ENCODE measurements around the gene TM2D1. TPM values are rescaled to one million over a fixed set of nuclear protein-coding genes. Genes with fewer than 3 reads are reported as not detected.
A peak's percentile ranks its signal among the peaks of the same experiment; 100 is the strongest.

The TM2D1 gene
- total RNA-seq, 6 donors from 2014 or later, result 26.3 to 86.6 (median 49.2) TPM

DNA sequence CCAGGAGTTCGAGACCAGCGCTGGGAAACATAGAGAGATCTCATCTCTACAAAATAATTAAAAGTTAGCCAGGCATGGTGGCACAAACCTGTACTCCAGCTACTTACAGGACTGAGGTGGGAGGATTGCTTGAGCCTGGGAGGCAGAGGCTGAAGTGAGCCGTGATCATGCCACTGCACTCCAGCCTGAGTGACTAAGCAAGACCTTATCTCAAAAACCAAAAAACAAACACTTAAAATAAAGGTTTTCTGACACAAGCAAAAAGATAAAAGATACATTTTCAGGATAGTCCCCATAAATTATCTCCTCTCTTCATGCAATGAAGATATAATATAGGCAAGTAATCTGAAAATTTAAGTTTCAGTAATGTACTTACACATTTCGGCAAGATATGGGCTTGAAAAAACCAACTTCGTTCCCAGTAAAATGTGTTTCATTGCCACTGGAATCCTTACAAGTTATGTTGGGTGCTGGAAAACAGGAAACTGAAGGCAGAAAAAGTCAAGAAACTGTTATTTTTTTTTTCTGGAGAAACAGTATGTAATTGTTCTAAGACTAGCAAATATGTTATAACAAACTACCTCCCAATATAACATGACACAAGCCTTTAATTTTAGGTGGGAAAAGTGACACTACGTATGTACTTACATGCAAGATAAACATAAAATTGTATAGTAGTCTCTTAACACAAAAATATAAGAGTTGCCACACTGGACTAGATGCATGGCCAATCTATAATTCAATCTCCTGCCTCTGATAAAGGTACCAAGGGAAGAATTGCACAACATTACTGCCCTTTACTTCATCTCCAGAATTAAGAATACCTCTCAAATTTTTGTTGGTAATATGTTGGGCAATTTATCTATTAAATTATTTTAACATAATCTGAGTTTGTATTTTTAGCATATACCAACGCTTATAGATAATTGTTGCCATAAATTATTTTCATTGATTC is 15.7 kb downstream of the TM2D1 start:
- peak in 1 of 2 donors; percentile 59 for DNase-seq
- no peak for ATAC-seq (ENCODE audit: low FRiP score in 2 of 2)
- 87 to 89% methylated on average over 7 of the region's 7 CpGs for WGBS, 2 donors

DNA sequence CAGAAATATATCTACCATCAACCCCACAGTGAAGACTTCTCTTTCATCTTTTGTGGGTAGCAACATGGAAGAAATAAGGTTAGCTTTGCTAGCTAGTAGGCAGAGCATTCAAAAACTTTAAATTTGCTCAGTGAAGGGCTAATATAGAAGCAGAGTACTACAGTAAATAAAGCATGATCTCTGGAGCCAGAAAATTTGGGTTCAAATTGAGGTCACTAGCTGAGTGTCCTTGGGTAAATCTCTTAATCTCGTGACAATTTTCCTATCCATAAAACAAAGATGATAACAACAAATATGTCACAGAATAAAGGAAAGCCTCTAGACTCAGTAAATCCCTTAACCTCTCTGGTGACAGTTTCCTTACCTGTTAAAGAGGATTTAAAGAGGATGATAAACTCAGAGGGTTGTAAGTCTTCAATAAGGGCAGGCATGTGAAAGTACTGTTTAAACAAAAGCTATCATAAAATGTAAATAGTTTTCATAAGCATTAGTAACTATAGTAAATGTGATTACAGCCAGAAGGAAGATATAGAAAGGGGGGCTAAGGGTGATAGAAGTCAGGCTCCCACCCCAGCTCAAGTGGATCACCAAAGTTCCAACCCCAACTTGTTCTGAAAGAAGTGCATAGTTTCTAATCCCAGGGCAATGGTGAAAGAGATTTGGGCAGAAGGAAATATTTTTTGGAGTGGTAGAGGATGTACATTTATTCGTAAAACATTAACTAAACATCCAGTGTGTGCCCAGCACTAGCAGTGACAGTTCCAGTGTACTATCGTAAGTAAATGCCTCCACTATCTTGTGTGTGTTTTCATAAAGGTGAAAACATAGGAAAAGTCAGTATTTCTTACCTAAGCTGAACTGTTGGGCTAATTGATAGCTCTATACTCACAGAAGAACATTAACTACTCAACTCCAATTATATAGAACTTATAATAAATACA is 24.8 kb downstream of the TM2D1 start:
- H3K27me3 ChIP-seq, result no peaks in the 10 kb centered on the region
- DNase-seq, result no peak
- H3K9me3 ChIP-seq, result no peaks in the 10 kb centered on the region
- no peaks in the 10 kb centered on the region for H3K4me1 ChIP-seq
- TF ChIP-seq POLR2A (IDR thresholded peaks at IDR 0.05), result no peak
- no peak for TF ChIP-seq POLR2AphosphoS5 (IDR thresholded peaks at IDR 0.05)
- TF ChIP-seq EP300 (IDR thresholded peaks at IDR 0.05), result no peak
- TF ChIP-seq, protein P1, sequence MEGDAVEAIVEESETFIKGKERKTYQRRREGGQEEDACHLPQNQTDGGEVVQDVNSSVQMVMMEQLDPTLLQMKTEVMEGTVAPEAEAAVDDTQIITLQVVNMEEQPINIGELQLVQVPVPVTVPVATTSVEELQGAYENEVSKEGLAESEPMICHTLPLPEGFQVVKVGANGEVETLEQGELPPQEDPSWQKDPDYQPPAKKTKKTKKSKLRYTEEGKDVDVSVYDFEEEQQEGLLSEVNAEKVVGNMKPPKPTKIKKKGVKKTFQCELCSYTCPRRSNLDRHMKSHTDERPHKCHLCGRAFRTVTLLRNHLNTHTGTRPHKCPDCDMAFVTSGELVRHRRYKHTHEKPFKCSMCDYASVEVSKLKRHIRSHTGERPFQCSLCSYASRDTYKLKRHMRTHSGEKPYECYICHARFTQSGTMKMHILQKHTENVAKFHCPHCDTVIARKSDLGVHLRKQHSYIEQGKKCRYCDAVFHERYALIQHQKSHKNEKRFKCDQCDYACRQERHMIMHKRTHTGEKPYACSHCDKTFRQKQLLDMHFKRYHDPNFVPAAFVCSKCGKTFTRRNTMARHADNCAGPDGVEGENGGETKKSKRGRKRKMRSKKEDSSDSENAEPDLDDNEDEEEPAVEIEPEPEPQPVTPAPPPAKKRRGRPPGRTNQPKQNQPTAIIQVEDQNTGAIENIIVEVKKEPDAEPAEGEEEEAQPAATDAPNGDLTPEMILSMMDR (IDR thresholded peaks at IDR 0.05), result no peak
- H3K4me3 ChIP-seq, result no peak overlapping the region
- no peak for ATAC-seq (ENCODE audit: low FRiP score in 2 of 2)
- 57 to 62% methylated on average over 3 of the region's 3 CpGs for WGBS, 2 donors
- no peak overlapping the region for H3K27ac ChIP-seq
- H3K36me3 ChIP-seq, result peaks cover 5 to 83% (median 24%) of the 10 kb centered on the region in 4 donors

More for the DNA sequence above, 15.7 kb downstream of the TM2D1 start:
- H3K4me3 ChIP-seq, result no peak overlapping the region
- H3K27ac ChIP-seq, result peak overlapping the region in 2 of 4 donors; percentile 3 to 6
- TF ChIP-seq POLR2A (IDR thresholded peaks at IDR 0.05) (no peak), EP300 (IDR thresholded peaks at IDR 0.05) (no peak), POLR2AphosphoS5 (IDR thresholded peaks at IDR 0.05) (no peak)
- TF ChIP-seq, protein P1 (IDR thresholded peaks at IDR 0.05), result no peak
- no peaks in the 10 kb centered on the region for H3K9me3 ChIP-seq
- no peaks in the 10 kb centered on the region for H3K27me3 ChIP-seq
- H3K36me3 ChIP-seq, result peaks cover 0 to 51% (median 31%) of the 10 kb centered on the region in 4 donors
- H3K4me1 ChIP-seq, result peaks cover 0 to 11% (median 2%) of the 10 kb centered on the region in 4 donors

DNA sequence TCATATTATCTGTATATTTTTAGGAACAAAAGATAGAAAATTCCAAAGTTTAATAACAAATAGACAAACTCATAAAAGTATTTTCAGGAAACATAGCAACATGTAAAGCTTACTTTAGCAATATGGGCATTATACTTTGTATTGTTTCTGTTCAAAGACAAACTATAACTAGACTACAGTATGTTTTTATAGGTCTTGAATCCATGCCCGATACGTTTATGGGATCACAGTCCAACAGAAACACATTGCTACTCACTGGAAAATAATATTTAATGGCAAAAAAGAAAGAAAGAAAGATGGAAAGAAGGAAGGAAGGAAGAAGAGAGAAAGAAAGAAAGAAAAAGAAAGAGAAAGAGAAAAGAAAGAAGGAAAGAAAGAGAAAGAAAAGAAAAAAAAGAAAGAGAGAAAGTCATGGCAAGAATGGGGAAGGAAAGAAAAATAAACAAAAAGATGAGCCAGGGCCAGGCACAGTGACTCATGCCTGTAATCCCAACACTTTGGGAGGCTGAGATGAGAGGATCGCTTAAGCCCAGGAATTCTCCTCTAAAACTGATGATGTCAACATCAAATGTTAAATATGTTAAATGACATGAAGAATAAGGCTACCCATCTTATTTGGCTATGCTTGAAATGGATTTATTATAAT is 32.7 kb downstream of the TM2D1 start:
- H3K9me3 ChIP-seq, result no peaks in the 10 kb centered on the region
- no peak for TF ChIP-seq POLR2AphosphoS5 (IDR thresholded peaks at IDR 0.05)
- no peak for TF ChIP-seq POLR2A (IDR thresholded peaks at IDR 0.05)
- TF ChIP-seq, protein P1 (IDR thresholded peaks at IDR 0.05), result no peak
- no peak for TF ChIP-seq EP300 (IDR thresholded peaks at IDR 0.05)
- H3K27me3 ChIP-seq, result no peaks in the 10 kb centered on the region
- H3K4me3 ChIP-seq, result no peak overlapping the region
- no peaks in the 10 kb centered on the region for H3K4me1 ChIP-seq
- no peak overlapping the region for H3K27ac ChIP-seq
- ATAC-seq (ENCODE audit: low FRiP score in 2 of 2) (no peak), DNase-seq (no peak)
- peaks cover 0 to 26% (median 4%) of the 10 kb centered on the region in 4 donors for H3K36me3 ChIP-seq
- WGBS, 2 donors, result 65 to 83% methylated on average over 3 of the region's 3 CpGs

DNA sequence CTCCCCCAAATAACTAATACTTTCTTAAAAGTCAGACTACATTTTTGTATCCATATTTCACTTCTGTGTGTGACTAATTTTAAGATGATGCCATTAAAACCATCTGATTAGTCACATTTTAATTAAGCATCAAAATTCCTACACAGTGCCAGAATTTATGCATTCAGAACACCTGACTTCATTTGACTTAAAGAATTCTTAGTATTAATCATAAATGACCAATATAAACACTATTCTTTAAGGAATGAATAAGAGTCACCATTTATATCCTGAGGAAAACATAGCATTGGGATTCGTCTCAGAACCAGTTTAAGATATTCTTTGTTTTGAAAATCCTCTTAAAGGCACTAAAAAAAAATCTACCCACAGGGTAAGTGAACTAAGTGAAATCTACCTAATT is 37.0 kb downstream of the TM2D1 start:
- no peaks in the 10 kb centered on the region for H3K4me1 ChIP-seq
- ATAC-seq (ENCODE audit: low FRiP score in 2 of 2), result no peak
- no peaks in the 10 kb centered on the region for H3K9me3 ChIP-seq
- no peak overlapping the region for H3K27ac ChIP-seq
- WGBS, 2 donors, result 96 to 100% methylated on average over 1 of the region's 1 CpG
- no peak for DNase-seq
- no peak overlapping the region for H3K4me3 ChIP-seq
- no peaks in the 10 kb centered on the region for H3K27me3 ChIP-seq
- peaks cover 0 to 33% (median 6%) of the 10 kb centered on the region in 4 donors for H3K36me3 ChIP-seq
- TF ChIP-seq EP300 (IDR thresholded peaks at IDR 0.05) (no peak), POLR2AphosphoS5 (IDR thresholded peaks at IDR 0.05) (no peak), POLR2A (IDR thresholded peaks at IDR 0.05) (no peak)
- TF ChIP-seq, protein P1 (IDR thresholded peaks at IDR 0.05), result no peak

Data from upper lobe of left lung (tissue), 6 donors.